ENCODE data around the gene PAFAH1B1. TPM values are rescaled to one million over a fixed set of nuclear protein-coding genes. Genes with fewer than 3 reads are reported as not detected.
"Not testable (repeated sequence)": the region's sequence is repeated elsewhere in the genome, so short reads cannot be mapped to it uniquely, and the experiment has no call there.

The PAFAH1B1 gene
- total RNA-seq, 1 donor from 2014 or later = 96.6 TPM

DNA sequence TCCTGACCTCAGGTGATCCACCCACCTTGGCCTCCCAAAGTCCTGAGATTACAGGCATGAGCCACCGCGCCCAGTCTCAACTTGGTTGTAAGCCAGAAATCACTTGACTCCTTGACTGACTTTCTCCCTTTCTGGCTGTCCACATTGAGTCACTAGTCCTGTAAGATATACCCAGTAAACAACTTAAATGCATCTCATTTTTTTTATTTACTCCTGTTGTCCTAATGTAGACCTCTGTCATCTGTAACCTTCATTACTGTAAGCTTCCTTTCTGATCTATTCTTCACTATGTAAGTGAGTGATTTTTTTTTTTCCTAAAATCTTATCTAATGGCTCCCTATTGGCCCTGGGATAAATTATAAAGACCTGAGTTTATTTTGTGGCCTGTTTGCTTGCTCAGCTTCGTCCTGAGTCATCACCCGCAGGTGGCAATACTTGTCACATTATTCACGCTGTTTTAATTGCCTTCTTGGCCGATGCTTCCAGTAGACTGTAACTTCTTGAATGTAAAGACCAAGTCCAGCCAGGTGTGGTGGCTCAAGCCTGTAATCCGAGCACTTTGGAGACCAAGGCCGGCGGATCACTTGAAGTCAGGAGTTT, 41.0 kb downstream of the PAFAH1B1 start:
- peak overlapping the region; percentile 22 for H3K27ac ChIP-seq (ENCODE audit: low read depth, low read length)
- no peaks in the 10 kb centered on the region for H3K36me3 ChIP-seq (ENCODE audit: control insufficient read depth in 3 of 3, insufficient read depth in 3 of 3, low read length in 3 of 3)
- H3K9ac ChIP-seq (ENCODE audit: low read depth in 1 of 3, low read length in 3 of 3) = no peak overlapping the region
- H3K4me3 ChIP-seq (ENCODE audit: low read length in 3 of 3) = no peak overlapping the region
- H3K27me3 ChIP-seq (ENCODE audit: control insufficient read depth in 3 of 3, insufficient read depth in 3 of 3, low read length in 3 of 3) = no peaks in the 10 kb centered on the region
- H3K9me3 ChIP-seq (ENCODE audit: control insufficient read depth in 3 of 3, low read length in 3 of 3) = no peaks in the 10 kb centered on the region
- peaks cover 19 to 25% (median 22%) of the 10 kb centered on the region in 3 donors for H3K4me1 ChIP-seq (ENCODE audit: control insufficient read depth in 3 of 3, insufficient read depth in 3 of 3, low read length in 3 of 3)

DNA sequence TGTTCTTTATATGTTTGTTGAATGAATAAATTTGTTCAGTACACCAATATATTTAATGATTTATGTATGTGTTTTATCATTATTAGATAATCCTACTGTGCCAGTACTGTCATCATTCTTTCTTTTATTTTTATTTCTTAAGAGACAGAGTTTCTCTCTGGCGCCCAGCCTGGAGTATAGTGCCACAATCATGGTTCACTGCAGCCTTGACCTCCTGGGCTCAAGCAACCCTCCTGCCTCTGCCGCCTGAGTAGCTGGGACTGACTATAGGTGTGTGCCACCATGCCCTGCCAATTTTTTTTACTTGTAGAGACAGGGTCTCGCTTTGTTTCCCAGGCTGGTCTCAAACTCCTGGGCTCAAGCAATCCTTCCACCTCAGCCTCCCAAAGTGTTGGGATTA, 41.8 kb downstream of the PAFAH1B1 start:
- Histone ChIP-seq H3K9me3 (ENCODE audit: control insufficient read depth in 3 of 3, low read length in 3 of 3) (no peaks in the 10 kb centered on the region), H3K9ac (ENCODE audit: low read depth in 1 of 3, low read length in 3 of 3) (no peak overlapping the region), H3K4me1 (ENCODE audit: control insufficient read depth in 3 of 3, insufficient read depth in 3 of 3, low read length in 3 of 3) (peaks cover 16 to 22% (median 19%) of the 10 kb centered on the region in 3 donors), H3K36me3 (ENCODE audit: control insufficient read depth in 3 of 3, insufficient read depth in 3 of 3, low read length in 3 of 3) (no peaks in the 10 kb centered on the region), H3K4me3 (ENCODE audit: low read length in 3 of 3) (no peak overlapping the region), H3K27ac (ENCODE audit: low read depth, low read length) (peak overlapping the region; percentile 22), H3K27me3 (ENCODE audit: control insufficient read depth in 3 of 3, insufficient read depth in 3 of 3, low read length in 3 of 3) (no peaks in the 10 kb centered on the region)

DNA sequence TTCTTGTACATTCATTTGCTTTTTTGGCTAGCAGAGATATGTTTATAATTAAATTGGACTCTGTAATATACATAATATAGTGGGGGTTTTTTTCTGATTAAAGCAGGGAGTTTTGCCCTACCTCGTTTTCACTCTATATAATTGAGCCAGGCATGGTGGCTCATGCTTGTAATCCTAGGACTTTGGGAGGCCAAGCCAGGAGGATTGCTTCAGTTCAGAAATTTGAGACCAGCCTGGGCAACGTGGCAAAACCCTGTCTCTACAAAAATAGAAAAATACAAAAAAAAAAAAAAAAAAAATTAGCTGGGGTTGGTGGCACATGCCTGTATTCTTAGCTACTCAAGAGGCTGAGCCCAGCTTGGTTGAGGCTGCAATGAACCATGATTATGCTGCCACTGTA, 42.2 kb downstream of the PAFAH1B1 start:
- H3K36me3 ChIP-seq (ENCODE audit: control insufficient read depth in 3 of 3, insufficient read depth in 3 of 3, low read length in 3 of 3) = peaks cover 0 to under 1% (median 0%) of the 10 kb centered on the region in 3 donors
- H3K27me3 ChIP-seq (ENCODE audit: control insufficient read depth in 3 of 3, insufficient read depth in 3 of 3, low read length in 3 of 3) = no peaks in the 10 kb centered on the region
- peak overlapping the region; percentile 19 for H3K27ac ChIP-seq (ENCODE audit: low read depth, low read length)
- H3K9me3 ChIP-seq (ENCODE audit: control insufficient read depth in 3 of 3, low read length in 3 of 3) = no peaks in the 10 kb centered on the region
- no peak overlapping the region for H3K4me3 ChIP-seq (ENCODE audit: low read length in 3 of 3)
- H3K9ac ChIP-seq (ENCODE audit: low read depth in 1 of 3, low read length in 3 of 3) = no peak overlapping the region
- peaks cover 15 to 22% (median 16%) of the 10 kb centered on the region in 3 donors for H3K4me1 ChIP-seq (ENCODE audit: control insufficient read depth in 3 of 3, insufficient read depth in 3 of 3, low read length in 3 of 3)

DNA sequence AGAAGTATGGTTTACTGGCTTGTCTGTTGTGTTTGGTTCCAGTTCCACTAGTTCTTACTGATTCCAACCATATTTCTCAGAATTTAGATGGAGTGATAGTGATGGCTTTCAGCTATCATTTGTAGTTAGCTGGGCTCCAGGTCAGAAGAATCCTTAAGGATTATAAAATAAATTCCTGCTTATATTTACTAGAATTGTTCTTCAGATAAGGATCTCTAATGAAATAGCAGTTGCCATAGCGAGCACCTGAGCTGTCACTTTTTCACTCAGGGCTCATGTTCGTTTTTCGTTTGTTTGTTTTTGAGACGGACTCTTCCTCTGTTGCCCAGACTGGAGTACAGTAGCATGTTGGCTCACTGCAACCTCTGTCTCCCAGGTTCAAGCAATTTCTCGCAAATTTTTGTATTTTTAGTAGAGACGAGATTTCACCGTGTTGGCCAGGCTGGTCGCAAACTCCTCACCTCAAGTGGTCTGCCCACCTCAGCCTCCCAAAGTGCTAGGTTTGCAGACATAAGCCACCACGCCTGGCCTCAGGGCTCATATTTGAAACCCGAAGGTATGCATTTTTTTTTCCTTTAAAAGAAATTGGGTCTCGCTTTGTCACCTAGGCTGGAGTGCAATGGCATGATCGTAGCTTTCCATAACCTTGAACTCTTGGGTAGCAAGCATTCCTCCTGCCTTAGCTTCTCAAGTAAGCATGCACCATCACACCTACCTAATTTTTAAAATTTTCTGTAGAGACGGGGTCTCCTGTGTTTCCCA, 42.9 kb downstream of the PAFAH1B1 start:
- Histone ChIP-seq H3K9ac (ENCODE audit: low read depth in 1 of 3, low read length in 3 of 3) (no peak overlapping the region), H3K36me3 (ENCODE audit: control insufficient read depth in 3 of 3, insufficient read depth in 3 of 3, low read length in 3 of 3) (peaks cover 0 to 3% (median 0%) of the 10 kb centered on the region in 3 donors), H3K27ac (ENCODE audit: low read depth, low read length) (no peak overlapping the region), H3K27me3 (ENCODE audit: control insufficient read depth in 3 of 3, insufficient read depth in 3 of 3, low read length in 3 of 3) (no peaks in the 10 kb centered on the region), H3K4me3 (ENCODE audit: low read length in 3 of 3) (no peak overlapping the region), H3K9me3 (ENCODE audit: control insufficient read depth in 3 of 3, low read length in 3 of 3) (no peaks in the 10 kb centered on the region), H3K4me1 (ENCODE audit: control insufficient read depth in 3 of 3, insufficient read depth in 3 of 3, low read length in 3 of 3) (peaks cover 8 to 15% (median 12%) of the 10 kb centered on the region in 3 donors)

DNA sequence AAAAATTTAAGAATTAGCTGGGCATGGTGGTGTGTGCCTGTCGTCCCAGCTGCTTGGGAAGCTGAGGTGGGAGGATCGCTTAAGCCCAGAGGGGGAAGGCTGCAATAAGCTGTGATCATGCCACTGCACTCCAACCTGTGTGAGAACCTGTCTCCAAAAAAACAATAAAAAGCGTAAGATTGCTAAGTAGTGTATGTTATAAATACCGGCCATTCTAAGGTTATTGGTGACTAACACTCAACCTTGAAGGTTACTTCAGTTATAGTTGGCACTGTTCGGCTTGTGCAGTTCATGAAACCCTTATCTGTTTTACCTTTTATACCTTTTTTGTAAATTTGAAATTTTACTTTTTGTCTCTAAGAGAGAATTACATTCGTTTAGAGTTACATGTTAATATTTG, 44.0 kb downstream of the PAFAH1B1 start:
- peaks cover 0 to 3% (median 0%) of the 10 kb centered on the region in 3 donors for H3K36me3 ChIP-seq (ENCODE audit: control insufficient read depth in 3 of 3, insufficient read depth in 3 of 3, low read length in 3 of 3)
- no peak overlapping the region for H3K4me3 ChIP-seq (ENCODE audit: low read length in 3 of 3)
- no peaks in the 10 kb centered on the region for H3K27me3 ChIP-seq (ENCODE audit: control insufficient read depth in 3 of 3, insufficient read depth in 3 of 3, low read length in 3 of 3)
- H3K9me3 ChIP-seq (ENCODE audit: control insufficient read depth in 3 of 3, low read length in 3 of 3) = no peaks in the 10 kb centered on the region
- H3K9ac ChIP-seq (ENCODE audit: low read depth in 1 of 3, low read length in 3 of 3) = no peak overlapping the region
- H3K4me1 ChIP-seq (ENCODE audit: control insufficient read depth in 3 of 3, insufficient read depth in 3 of 3, low read length in 3 of 3) = peaks cover 4 to 11% (median 10%) of the 10 kb centered on the region in 3 donors
- no peak overlapping the region for H3K27ac ChIP-seq (ENCODE audit: low read depth, low read length)

DNA sequence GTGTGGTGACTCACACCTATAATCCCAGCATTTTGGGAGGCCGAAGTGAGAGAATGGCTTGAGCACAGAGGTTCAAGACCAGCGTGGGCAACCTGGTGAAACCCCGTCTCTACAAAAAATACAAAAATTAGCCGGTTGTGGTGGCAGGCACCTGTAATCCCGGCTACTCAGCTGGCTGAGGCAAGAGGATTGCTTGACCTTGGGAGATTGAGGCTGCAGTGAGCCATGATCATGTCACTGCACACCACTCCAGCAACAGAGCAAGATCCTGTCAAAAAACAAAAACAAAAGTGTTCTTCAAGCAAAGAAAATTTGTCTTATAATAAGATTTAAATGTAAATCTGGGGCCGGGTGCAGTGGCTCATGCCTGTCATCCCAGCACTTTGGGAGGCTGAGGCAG, 51.5 kb downstream of the PAFAH1B1 start:
- peaks cover 0 to 3% (median 0%) of the 10 kb centered on the region in 3 donors for H3K36me3 ChIP-seq (ENCODE audit: control insufficient read depth in 3 of 3, insufficient read depth in 3 of 3, low read length in 3 of 3)
- no peak overlapping the region for H3K9ac ChIP-seq (ENCODE audit: low read depth in 1 of 3, low read length in 3 of 3)
- no peak overlapping the region for H3K4me3 ChIP-seq (ENCODE audit: low read length in 3 of 3)
- H3K9me3 ChIP-seq (ENCODE audit: control insufficient read depth in 3 of 3, low read length in 3 of 3) = no peaks in the 10 kb centered on the region
- no peaks in the 10 kb centered on the region for H3K27me3 ChIP-seq (ENCODE audit: control insufficient read depth in 3 of 3, insufficient read depth in 3 of 3, low read length in 3 of 3)
- H3K27ac ChIP-seq (ENCODE audit: low read depth, low read length) = no peak overlapping the region
- no peaks in the 10 kb centered on the region for H3K4me1 ChIP-seq (ENCODE audit: control insufficient read depth in 3 of 3, insufficient read depth in 3 of 3, low read length in 3 of 3)

DNA sequence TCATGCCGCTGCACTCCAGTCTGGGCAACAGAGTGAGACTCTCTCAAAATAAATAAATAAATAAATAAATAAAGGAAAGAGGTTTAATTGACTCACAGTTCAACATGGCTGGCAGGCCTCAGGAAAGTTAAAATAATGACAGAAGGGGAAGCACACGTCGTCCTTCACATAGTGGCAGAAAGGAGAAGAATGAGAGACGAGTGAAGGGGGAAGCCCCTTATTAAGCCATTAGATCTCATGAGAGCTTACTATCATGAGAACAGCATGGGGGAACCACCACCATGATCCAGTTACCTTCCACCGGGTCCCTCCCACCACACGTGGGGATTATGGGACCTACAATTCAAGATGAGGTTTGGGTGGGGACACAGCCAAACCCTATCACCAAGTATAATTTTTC, 54.5 kb downstream of the PAFAH1B1 start:
- Histone ChIP-seq H3K9me3 (ENCODE audit: control insufficient read depth in 3 of 3, low read length in 3 of 3) (no peaks in the 10 kb centered on the region), H3K4me1 (ENCODE audit: control insufficient read depth in 3 of 3, insufficient read depth in 3 of 3, low read length in 3 of 3) (no peaks in the 10 kb centered on the region), H3K4me3 (ENCODE audit: low read length in 3 of 3) (no peak overlapping the region), H3K9ac (ENCODE audit: low read depth in 1 of 3, low read length in 3 of 3) (no peak overlapping the region), H3K36me3 (ENCODE audit: control insufficient read depth in 3 of 3, insufficient read depth in 3 of 3, low read length in 3 of 3) (peaks cover 0 to 2% (median 0%) of the 10 kb centered on the region in 3 donors), H3K27me3 (ENCODE audit: control insufficient read depth in 3 of 3, insufficient read depth in 3 of 3, low read length in 3 of 3) (no peaks in the 10 kb centered on the region), H3K27ac (ENCODE audit: low read depth, low read length) (no peak overlapping the region)

DNA sequence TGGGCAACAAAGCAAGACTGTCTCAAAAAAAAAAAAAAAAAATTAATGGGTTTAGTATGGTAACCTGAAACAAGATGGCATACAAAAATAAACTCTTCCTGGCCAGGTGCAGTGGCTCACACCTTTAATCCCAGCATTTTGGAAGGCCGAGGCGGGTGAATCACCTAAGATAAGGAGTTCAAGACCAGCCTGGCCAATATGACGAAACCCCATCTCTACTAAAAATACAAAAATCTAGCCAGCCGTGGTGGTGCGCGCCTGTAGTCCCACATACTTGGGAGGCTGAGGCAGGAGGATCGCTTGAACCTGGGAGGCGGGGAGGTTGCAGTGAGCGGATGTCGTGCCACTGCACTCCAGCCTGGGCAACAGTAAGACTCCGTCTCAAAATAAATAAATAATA, 55.7 kb downstream of the PAFAH1B1 start:
- Histone ChIP-seq H3K4me1 (ENCODE audit: control insufficient read depth in 3 of 3, insufficient read depth in 3 of 3, low read length in 3 of 3) (no peaks in the 10 kb centered on the region), H3K4me3 (ENCODE audit: low read length in 3 of 3) (no peak overlapping the region), H3K9me3 (ENCODE audit: control insufficient read depth in 3 of 3, low read length in 3 of 3) (no peaks in the 10 kb centered on the region), H3K9ac (ENCODE audit: low read depth in 1 of 3, low read length in 3 of 3) (no peak overlapping the region), H3K27me3 (ENCODE audit: control insufficient read depth in 3 of 3, insufficient read depth in 3 of 3, low read length in 3 of 3) (no peaks in the 10 kb centered on the region), H3K36me3 (ENCODE audit: control insufficient read depth in 3 of 3, insufficient read depth in 3 of 3, low read length in 3 of 3) (peaks cover 0 to 2% (median 0%) of the 10 kb centered on the region in 3 donors), H3K27ac (ENCODE audit: low read depth, low read length) (no peak overlapping the region)

DNA sequence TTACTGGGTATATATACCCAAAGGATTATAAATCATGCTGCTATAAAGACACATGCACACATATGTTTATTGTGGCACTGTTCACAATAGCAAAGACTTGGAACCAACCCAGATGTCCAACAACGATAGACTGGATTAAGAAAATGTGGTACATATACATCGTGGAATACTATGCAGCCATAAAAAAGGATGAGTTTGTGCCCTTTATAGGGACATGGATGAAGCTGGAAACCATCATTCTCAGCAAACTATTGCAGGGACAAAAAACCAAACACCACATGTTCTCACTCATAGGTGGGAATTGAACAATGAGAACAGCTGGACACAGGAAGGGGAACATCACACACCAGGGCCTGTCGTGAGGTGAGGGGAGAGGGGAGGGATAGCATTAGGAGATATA, 59.5 kb downstream of the PAFAH1B1 start:
- not testable (repeated sequence) for H3K9ac ChIP-seq (ENCODE audit: low read depth in 1 of 3, low read length in 3 of 3); H3K4me3 ChIP-seq (ENCODE audit: low read length in 3 of 3); H3K27ac ChIP-seq (ENCODE audit: low read depth, low read length); H3K27me3 ChIP-seq (ENCODE audit: control insufficient read depth in 3 of 3, insufficient read depth in 3 of 3, low read length in 3 of 3); H3K4me1 ChIP-seq (ENCODE audit: control insufficient read depth in 3 of 3, insufficient read depth in 3 of 3, low read length in 3 of 3); H3K9me3 ChIP-seq (ENCODE audit: control insufficient read depth in 3 of 3, low read length in 3 of 3); H3K36me3 ChIP-seq (ENCODE audit: control insufficient read depth in 3 of 3, insufficient read depth in 3 of 3, low read length in 3 of 3)

DNA sequence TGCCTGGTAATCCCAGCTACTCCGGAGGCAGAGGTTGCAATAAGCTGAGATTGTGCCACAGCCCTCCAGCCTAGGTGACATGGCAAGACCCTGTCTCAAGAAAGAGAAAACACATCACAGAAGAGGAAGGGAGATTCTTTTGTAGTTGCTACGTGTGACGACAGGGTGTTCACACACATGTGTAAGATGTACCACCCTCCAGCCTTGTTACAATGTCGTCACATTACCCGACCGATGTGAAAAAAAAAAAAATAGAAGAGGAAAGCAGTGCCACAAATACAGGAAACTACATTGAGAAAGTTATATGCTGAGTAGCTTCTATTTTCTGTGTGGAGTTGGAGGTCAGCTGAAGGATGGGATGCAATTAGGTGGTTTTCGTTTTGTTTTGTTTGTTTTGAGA, 62.1 kb downstream of the PAFAH1B1 start:
- H3K9ac ChIP-seq (ENCODE audit: low read depth in 1 of 3, low read length in 3 of 3) = no peak overlapping the region
- H3K27ac ChIP-seq (ENCODE audit: low read depth, low read length) = no peak overlapping the region
- peaks cover 6 to 10% (median 7%) of the 10 kb centered on the region in 3 donors for H3K4me1 ChIP-seq (ENCODE audit: control insufficient read depth in 3 of 3, insufficient read depth in 3 of 3, low read length in 3 of 3)
- H3K4me3 ChIP-seq (ENCODE audit: low read length in 3 of 3) = no peak overlapping the region
- H3K27me3 ChIP-seq (ENCODE audit: control insufficient read depth in 3 of 3, insufficient read depth in 3 of 3, low read length in 3 of 3) = no peaks in the 10 kb centered on the region
- no peaks in the 10 kb centered on the region for H3K9me3 ChIP-seq (ENCODE audit: control insufficient read depth in 3 of 3, low read length in 3 of 3)
- H3K36me3 ChIP-seq (ENCODE audit: control insufficient read depth in 3 of 3, insufficient read depth in 3 of 3, low read length in 3 of 3) = peaks cover 0 to 2% (median 0%) of the 10 kb centered on the region in 3 donors
